HL-60/S4 treated with retinoic acid at 250 ng/mL for 4 days and 3 days (cell line): ENCODE results near the gene NEUROD1.

Source experiments
- in situ Hi-C: fragments of 300-500 bp; cut with MboI; formaldehyde crosslinking; loops from 2 replicates; pipeline ENCODE4 v1.7.0; 2022; ENCODE audit warnings: low sequenced_read_pairs

Gene NEUROD1

DNA sequence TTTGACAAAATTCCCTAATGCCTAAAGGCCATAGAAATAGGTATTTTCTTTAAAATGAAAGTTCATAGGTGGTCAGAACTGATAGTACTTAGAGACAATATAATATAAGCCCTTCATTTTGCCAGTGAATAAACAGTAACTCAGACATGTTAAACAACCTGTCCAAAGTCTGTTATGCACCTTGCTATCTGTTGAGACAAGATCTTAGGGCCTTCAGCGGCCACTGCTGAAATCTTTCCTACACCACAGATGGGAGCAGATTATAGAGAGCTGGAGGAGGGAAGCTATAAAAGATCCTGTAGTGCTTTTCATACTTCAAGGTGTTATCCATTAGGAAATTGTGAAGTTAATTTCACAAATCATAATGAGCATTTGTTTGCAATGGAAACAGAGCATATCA is 37.2 kb downstream of the NEUROD1 start:
- in situ Hi-C loops, result no loop called here

DNA sequence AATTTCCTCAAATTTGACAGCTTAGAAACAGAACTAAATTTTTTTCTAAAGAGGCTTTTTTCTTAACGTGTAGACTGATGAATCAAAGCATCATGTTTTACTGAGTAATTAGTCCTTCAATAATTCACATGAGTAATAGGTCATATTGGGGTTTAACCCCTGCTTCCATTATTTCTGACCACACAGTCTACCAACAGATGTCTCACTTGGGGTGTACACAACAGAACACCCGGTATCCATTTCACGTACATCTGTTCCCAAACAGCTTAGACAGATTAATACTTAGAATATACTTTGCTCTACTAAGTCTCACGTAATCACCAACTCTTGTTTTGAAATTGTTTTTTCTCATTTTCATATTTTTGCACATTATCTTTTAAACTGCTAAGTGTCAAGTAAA is 38.2 kb downstream of the NEUROD1 start:
- in situ Hi-C loops, result no loop called here

DNA sequence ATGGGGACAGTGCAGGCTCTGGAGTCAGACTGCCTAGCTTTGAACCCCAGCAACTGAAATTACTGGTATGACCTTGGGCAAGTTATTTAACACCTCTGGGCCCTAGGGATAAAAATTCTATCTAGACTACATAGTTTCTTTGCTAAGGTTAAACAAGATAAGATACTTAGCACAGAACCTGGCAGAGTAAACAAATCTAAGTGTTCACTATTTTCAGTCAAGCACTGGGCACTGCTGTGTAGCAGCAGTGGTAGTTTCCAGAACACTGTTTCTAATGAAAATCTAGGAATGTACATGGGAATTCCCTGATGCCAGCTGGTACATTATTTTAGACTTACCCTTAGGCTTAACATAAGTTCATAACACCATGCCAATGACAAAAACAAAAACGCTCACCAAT is 40.6 kb downstream of the NEUROD1 start:
- in situ Hi-C loops, result no loop called here

DNA sequence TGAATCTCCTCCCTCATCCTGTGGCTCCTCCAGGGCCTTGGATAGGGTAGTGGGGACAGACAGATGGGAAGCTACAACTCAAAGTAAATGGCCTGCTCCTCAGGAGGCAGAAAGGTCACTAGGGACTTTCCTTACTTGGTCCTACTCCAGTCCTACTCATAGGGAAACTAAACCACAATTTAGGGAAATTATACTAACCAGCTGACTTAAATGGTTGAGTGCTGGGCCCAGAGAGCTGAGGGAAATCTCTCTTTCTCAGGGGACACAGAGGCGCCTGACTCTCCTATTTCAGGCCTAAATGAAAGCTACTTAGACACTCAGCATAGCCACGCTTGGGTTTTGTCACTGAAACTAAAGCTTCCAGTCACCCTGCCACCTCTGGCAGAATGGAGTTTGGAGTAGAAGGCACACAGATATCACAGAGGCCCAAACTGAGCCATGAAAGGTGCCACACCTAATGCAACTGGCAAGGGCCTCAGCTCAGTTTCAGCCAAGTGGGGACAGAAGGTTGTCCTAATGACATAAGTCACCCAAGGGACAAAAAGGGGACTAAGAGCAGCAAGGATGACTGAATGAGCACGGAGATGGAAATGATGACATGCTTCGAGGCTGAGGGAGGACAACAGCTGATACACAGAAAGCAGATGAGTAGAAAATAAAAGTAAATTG is 47.5 kb downstream of the NEUROD1 start:
- in situ Hi-C loops, result no loop called here

DNA sequence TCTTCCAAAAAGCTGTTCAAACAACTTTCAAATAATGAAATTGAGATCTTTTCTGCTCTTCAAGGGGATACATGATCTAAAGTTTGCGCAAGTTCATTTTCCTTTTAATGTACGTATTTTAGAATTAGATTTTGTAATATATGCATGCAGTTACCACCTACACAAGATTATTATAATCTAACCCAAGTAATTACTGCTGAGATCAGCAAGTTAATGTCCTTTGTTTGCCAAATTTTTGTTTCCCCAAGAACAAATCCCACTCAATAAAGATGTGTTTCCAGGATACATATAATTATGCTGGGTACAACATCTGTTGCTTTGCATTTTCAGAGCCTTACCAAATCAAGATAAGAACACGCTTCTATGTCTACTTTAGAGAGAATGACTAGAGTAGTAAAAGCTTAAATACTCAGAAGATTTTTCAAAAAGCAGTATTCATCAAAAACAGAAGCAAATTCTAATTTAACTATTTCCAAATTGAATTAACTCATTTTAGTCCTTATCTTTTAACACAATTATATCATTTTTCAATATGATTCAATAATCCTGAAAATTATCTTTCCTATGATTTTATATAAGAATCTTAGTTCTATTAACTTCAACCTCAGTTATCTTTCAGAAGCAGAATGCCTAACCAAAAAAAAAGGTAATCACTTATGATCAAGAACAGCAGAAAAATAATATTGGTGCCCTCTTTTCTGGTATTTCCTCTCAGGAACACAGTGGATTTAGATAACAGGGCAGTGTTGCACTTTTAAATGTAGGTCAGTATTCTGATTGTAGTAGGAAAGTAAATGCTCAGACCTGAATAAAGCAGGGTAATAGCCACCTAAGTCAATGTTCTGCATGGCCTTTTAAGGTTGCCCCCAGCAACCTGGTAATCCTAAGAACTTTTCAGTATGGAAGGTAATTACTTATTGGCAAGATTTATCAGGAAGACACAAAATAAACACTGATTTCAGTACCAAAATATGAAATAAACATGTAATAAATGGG is 51.4 kb downstream of the NEUROD1 start:
- in situ Hi-C loops, result no loop called here

DNA sequence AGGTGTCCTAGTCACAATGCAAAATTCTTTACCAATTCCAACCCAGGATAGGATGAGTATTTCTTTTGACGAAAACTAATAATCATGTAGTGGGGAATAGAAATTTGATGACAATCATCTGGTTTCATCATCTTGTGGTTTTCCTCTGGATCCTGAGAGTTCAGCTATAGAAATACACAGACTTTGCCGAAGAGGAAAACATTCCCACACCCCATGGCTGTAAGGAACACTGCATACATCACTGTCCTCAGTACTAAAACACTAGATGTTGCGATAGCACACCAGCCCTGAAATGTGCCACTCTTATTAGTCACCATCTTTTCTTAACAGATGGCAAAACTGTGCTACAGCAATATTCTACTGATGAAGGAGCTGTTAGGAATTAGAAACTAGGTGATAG is 52.8 kb downstream of the NEUROD1 start:
- in situ Hi-C loops, result no loop called here

DNA sequence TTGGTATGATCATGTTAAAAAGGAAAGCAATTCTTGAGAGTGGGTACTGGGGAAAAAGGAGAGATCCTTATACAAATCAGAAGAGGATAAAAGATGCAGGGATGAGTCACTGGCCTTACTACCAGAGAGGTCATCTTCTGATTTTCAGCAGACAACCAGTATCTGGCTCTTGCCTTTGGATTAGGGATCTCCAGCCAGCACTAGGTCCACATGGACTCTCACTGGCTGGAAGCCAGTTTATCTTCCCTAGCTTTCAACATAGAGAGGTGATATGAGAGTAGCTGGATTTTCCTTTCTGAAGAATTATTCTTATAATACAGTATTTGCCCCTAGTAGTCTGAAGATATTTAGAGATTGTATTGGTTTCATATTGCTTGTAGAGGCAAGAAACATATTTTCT is 53.6 kb downstream of the NEUROD1 start:
- in situ Hi-C loops, result no loop called here
